Skeletal muscle satellite cell (primary cell): Measurements from ENCODE around the gene FGF7.

ENCODE experiments used
- H3K27me3 ChIP-seq: 2 replicates; pipeline ENCODE4 v1.7.0; 2013; ENCODE audit warnings: low read length; ENCODE audit not compliant: control insufficient read depth, insufficient read depth
- H3K36me3 ChIP-seq: 2 replicates; pipeline ENCODE4 v1.7.0; 2013; ENCODE audit warnings: mild to moderate bottlenecking, control low read depth, low read length; ENCODE audit not compliant: insufficient read depth
- H3K4me1 ChIP-seq: 2 replicates; pipeline ENCODE4 v1.7.0; 2013; ENCODE audit warnings: low read length; ENCODE audit not compliant: control insufficient read depth, insufficient read depth
- H3K4me2 ChIP-seq: 2 replicates; pipeline ENCODE4 v1.7.0; 2013; ENCODE audit warnings: mild to moderate bottlenecking, low read length
- H3K4me3 ChIP-seq: 2 replicates; pipeline ENCODE4 v1.7.0; 2013; ENCODE audit warnings: low read length
- H3K9ac ChIP-seq: 2 replicates; pipeline ENCODE4 v1.7.0; 2013; ENCODE audit warnings: mild to moderate bottlenecking, low read depth, low read length, moderate library complexity
- H3K9me3 ChIP-seq: replicated peaks from 2 replicates; pipeline ENCODE4 v1.7.0; 2013; ENCODE audit warnings: mild to moderate bottlenecking, control low read depth, low read length

The FGF7 gene

DNA sequence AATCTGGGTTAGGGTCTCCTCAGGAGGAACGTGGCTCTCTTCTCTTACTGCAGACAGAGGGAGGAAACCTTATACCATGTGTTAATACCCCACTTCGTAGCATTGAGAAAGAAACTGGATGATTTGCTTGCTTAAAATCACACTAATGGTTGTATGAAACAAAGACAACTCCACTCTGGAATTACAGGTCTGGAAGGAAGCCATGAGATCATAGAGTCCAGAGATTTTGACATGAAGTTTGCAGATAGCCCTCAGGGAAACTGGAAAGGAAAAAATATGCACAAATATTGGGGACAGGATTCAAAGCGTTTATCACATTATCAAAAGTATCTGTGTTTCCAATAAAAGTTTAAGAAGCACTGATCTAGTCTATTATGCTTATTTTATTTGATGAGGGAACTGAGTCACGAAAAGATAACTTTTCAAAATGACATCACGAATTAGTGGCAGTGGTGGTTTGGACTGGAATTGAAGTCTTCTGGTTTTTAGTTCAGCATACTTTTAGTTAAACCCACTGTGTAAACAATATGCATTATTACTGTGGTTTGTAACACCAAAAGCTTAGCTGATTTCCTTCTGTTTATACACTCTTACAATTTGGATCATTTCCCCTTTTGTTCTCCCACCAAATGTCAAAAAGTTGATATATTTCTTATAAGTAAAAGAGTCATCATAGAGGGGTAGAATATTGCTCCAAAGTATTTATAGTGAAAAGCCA is 16.8 kb downstream of the FGF7 start:
- Histone ChIP-seq H3K9ac (no peak overlapping the region), H3K4me2 (no peak overlapping the region), H3K4me1 (peaks cover 21% of the 10 kb centered on the region), H3K9me3 (no peaks in the 10 kb centered on the region), H3K36me3 (no peaks in the 10 kb centered on the region), H3K4me3 (no peak overlapping the region), H3K27me3 (no peaks in the 10 kb centered on the region)

- Histone ChIP-seq H3K9ac (no peak overlapping the region), H3K36me3 (no peaks in the 10 kb centered on the region), H3K27me3 (no peaks in the 10 kb centered on the region), H3K4me2 (no peak overlapping the region), H3K4me1 (peaks cover 16% of the 10 kb centered on the region), H3K4me3 (no peak overlapping the region), H3K9me3 (no peaks in the 10 kb centered on the region)
Measured at GRCh38 chr15:49441356-49441755, 18.3 kb downstream of the FGF7 start.

GRCh38 chr15:49441816-49442215 is 18.8 kb downstream of the FGF7 start:
- Histone ChIP-seq H3K9me3 (no peaks in the 10 kb centered on the region), H3K9ac (no peak overlapping the region), H3K4me3 (no peak overlapping the region), H3K27me3 (no peaks in the 10 kb centered on the region), H3K4me1 (peaks cover 11% of the 10 kb centered on the region), H3K36me3 (no peaks in the 10 kb centered on the region), H3K4me2 (no peak overlapping the region)

DNA sequence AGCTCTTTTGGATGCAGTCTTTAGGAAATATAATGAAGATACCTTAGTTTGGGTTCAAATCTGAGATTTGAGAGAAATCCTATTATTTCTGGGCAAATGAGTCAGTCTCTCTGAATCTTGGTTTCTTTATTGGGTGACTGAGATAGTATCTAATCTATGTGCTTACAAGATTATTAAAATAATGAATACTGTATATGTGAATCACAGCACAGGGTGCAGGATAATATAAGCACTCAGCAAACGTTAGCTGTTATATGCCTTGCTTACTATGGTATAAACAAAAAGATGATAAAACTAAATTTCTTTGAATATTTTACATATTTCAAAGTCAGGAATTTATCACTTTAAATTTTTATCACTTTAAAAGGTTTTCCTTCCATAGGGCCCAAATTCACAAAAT is 29.6 kb downstream of the FGF7 start:
- H3K4me3 ChIP-seq, result no peak overlapping the region

GRCh38 chr15:49456166-49456565 is 33.1 kb downstream of the FGF7 start:
- no peaks in the 10 kb centered on the region for H3K36me3 ChIP-seq
- no peak overlapping the region for H3K4me3 ChIP-seq
- H3K4me1 ChIP-seq, result peaks cover 32% of the 10 kb centered on the region
- no peak overlapping the region for H3K4me2 ChIP-seq
- no peak overlapping the region for H3K9ac ChIP-seq
- no peaks in the 10 kb centered on the region for H3K9me3 ChIP-seq
- no peaks in the 10 kb centered on the region for H3K27me3 ChIP-seq

More for the DNA sequence above, 29.6 kb downstream of the FGF7 start:
- Histone ChIP-seq H3K36me3 (no peaks in the 10 kb centered on the region), H3K4me1 (no peaks in the 10 kb centered on the region), H3K9me3 (no peaks in the 10 kb centered on the region), H3K27me3 (no peaks in the 10 kb centered on the region), H3K4me2 (no peak overlapping the region), H3K9ac (no peak overlapping the region)

GRCh38 chr15:49458145-49458544 is 35.1 kb downstream of the FGF7 start:
- no peaks in the 10 kb centered on the region for H3K9me3 ChIP-seq
- H3K4me2 ChIP-seq, result peak overlapping the region; percentile 15
- no peaks in the 10 kb centered on the region for H3K36me3 ChIP-seq
- H3K4me3 ChIP-seq, result no peak overlapping the region
- no peaks in the 10 kb centered on the region for H3K27me3 ChIP-seq
- H3K9ac ChIP-seq, result no peak overlapping the region
- H3K4me1 ChIP-seq, result peaks cover 32% of the 10 kb centered on the region

DNA sequence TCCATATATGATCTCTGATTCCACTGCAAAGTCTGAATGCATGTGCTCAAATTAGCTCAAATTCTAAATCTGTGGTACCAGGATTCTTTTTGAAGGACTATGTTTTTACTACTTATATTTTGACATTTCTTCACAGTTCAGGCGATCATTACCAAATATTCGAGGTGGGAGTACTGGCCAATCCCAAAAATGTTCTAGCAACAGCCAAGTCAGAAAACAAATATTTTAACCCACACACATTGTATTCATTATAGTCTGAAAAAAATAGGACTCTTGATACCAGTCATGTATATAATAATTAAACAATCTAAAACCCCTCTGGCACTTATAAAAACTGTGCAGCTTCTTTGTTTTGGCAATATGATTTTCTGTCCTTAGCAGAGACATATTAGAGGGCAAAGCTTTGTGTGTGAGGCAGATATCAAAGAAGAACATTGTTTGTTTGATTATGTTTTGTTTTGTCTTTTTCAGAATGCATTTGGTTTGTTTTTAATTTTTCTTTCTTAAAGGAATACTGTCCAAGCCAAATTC is 37.4 kb downstream of the FGF7 start:
- no peaks in the 10 kb centered on the region for H3K9me3 ChIP-seq
- H3K4me1 ChIP-seq, result peaks cover 32% of the 10 kb centered on the region
- H3K4me2 ChIP-seq, result peak overlapping the region; percentile 23
- no peak overlapping the region for H3K4me3 ChIP-seq
- no peaks in the 10 kb centered on the region for H3K27me3 ChIP-seq
- H3K36me3 ChIP-seq, result no peaks in the 10 kb centered on the region
- H3K9ac ChIP-seq, result peak overlapping the region; percentile 12

- H3K9ac ChIP-seq, result no peak overlapping the region
- H3K4me3 ChIP-seq, result no peak overlapping the region
- H3K9me3 ChIP-seq, result no peaks in the 10 kb centered on the region
- H3K36me3 ChIP-seq, result no peaks in the 10 kb centered on the region
- H3K27me3 ChIP-seq, result no peaks in the 10 kb centered on the region
- H3K4me2 ChIP-seq, result no peak overlapping the region
- H3K4me1 ChIP-seq, result peaks cover 32% of the 10 kb centered on the region
Measured at GRCh38 chr15:49462232-49462844, 39.3 kb downstream of the FGF7 start.

DNA sequence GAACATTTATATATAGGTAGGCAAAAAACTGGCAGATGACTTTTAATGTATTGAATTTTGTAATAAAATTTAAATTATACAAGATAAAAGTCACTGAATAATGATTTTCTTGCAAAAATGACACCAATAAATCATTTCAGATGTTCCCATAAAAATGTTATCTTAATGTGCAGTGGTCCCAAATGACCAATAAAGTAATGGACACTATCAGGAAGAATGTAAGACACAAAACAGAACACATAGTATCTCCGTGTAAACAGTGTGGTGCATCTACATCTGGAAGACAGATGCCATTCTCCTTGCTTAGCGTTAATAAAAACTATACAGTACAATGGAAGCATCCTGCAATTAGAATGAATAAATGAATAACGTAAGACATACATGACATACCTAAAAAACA is 41.5 kb downstream of the FGF7 start:
- Histone ChIP-seq H3K27me3 (no peaks in the 10 kb centered on the region), H3K4me3 (no peak overlapping the region), H3K9ac (no peak overlapping the region), H3K36me3 (no peaks in the 10 kb centered on the region), H3K4me1 (peaks cover 15% of the 10 kb centered on the region), H3K4me2 (no peak overlapping the region), H3K9me3 (no peaks in the 10 kb centered on the region)

DNA sequence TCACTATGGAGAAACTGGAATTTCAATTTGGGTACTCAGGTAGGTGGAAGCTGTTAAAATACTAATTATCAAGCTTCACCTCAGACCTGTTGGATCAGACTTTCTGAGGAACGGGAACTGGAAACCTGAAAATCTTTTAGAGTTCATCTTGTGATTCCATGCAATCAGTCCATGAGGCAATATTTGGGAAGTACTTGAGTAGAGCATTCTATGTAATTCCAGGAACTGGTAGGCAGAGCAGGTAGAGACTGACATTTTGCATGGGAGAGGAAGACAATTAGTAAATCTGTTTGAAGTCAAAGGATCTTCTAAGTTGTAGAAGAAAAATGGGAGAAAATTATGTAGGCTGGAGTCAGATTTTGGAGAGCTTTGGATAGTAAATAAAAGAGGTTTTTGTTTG is 43.1 kb downstream of the FGF7 start:
- Histone ChIP-seq H3K4me3 (no peak overlapping the region), H3K9ac (no peak overlapping the region), H3K36me3 (no peaks in the 10 kb centered on the region), H3K9me3 (no peaks in the 10 kb centered on the region), H3K4me2 (no peak overlapping the region), H3K4me1 (no peaks in the 10 kb centered on the region), H3K27me3 (no peaks in the 10 kb centered on the region)

DNA sequence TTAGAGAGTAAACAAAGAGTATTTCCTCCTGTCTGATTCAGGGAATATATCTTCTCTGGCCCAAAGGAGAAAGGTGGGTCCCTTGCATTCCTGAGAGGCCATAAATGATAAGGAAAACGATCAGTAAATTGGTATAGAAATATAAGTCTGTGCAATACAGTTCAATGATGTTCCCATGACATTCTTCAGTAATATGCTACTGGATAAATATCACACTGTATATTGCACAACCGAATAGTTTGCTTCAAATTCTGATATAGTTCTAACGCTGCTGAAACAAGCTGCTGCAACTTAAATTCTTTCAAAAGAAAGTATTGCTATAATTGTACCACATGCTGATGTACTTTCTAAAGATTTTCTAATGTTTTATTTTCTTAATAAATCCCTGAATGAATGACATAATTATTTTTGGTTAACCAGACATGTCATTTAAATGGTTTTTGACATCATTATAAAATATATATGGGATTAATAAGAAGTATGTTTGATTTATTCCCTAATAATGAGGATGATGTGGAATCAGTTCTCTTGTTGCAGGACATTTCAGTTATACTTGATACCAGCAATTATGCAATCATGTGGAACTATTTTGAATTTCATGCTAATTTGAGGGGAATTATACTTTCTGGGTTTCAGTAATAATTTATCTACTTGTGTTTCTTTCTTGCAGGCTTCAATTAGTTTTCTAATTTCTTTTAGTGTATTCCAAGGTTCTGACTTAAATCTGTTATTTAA is 44.9 kb downstream of the FGF7 start:
- H3K9me3 ChIP-seq, result no peaks in the 10 kb centered on the region
- H3K27me3 ChIP-seq, result no peaks in the 10 kb centered on the region
- peak overlapping the region; percentile 8 for H3K4me2 ChIP-seq
- H3K9ac ChIP-seq, result no peak overlapping the region
- no peak overlapping the region for H3K4me3 ChIP-seq
- no peaks in the 10 kb centered on the region for H3K4me1 ChIP-seq
- H3K36me3 ChIP-seq, result no peaks in the 10 kb centered on the region
